OCI-LY7 (cell line): ENCODE data around the gene OR51B4. TPM values are rescaled to one million over a fixed set of nuclear protein-coding genes. Genes with fewer than 3 reads are reported as not detected.
"Not testable (repeated sequence)": the region's sequence is repeated elsewhere in the genome, so short reads cannot be mapped to it uniquely, and the experiment has no call there.

ENCODE experiments used
- BruUV-seq: library from RNA; stranded (reverse); fragments of 400-500 nt; replicated peaks from 2 replicates; lab custom pipeline; 2021; lab: Mats Ljungman, UMichigan
- CTCF ChIA-PET: fragments of 300-600 bp; sonication (Branson Sonifier 250); formaldehyde crosslinking; loops from one replicate; lab custom pipeline; 2022; ENCODE audit warnings: antibody characterized with exemption; ENCODE audit not compliant: unreplicated experiment; lab: Charles Lee
- POLR2A ChIA-PET: fragments of 300-600 bp; sonication (Branson Sonifier 250); formaldehyde crosslinking; loops from one replicate; lab custom pipeline; 2022; ENCODE audit warnings: antibody characterized with exemption; lab: Charles Lee
- DNase-seq: peaks from one replicate; pipeline ENCODE4 v3.0.0-alpha.2; 2015; ENCODE audit warnings: low spot score
- H2AFZ ChIP-seq: fragments of 200-600 bp; sonication (generic), shearing (Covaris generic); 2 replicates; pipeline ENCODE4 v1.6.1; 2014; ENCODE audit warnings: mild to moderate bottlenecking, antibody characterized with exemption, low read length, moderate library complexity
- H3K27ac ChIP-seq: fragments of 200-600 bp; sonication (generic); 2 replicates; pipeline ENCODE4 v1.5.1; 2014; ENCODE audit warnings: mixed run types, low read depth, mild to moderate bottlenecking, moderate library complexity, low read length, inconsistent platforms; ENCODE audit not compliant: poor library complexity, severe bottlenecking
- H3K36me3 ChIP-seq: fragments of 200-600 bp; sonication (generic); 2 replicates; pipeline ENCODE4 v1.6.1; 2014; ENCODE audit warnings: mild to moderate bottlenecking, antibody characterized with exemption, low read length, moderate library complexity, mixed read lengths; ENCODE audit not compliant: insufficient read depth
- H3K4me1 ChIP-seq: fragments of 200-600 bp; sonication (generic); 2 replicates; pipeline ENCODE4 v1.5.1; 2014; ENCODE audit warnings: mild to moderate bottlenecking, low read length; ENCODE audit not compliant: insufficient read depth, poor library complexity, severe bottlenecking
- H3K4me2 ChIP-seq: fragments of 200-600 bp; sonication (generic); 2 replicates; pipeline ENCODE4 v1.6.1; 2014; ENCODE audit warnings: mild to moderate bottlenecking, low read length
- H3K4me3 ChIP-seq: fragments of 200-600 bp; sonication (generic); 2 replicates; pipeline ENCODE4 v1.5.1; 2014; ENCODE audit warnings: mild to moderate bottlenecking, low read depth, low read length; ENCODE audit not compliant: poor library complexity, severe bottlenecking
- H3K79me2 ChIP-seq: fragments of 200-600 bp; sonication (generic); 2 replicates; pipeline ENCODE4 v1.6.1; 2016; ENCODE audit warnings: low read depth, mild to moderate bottlenecking, low read length, moderate library complexity, mixed read lengths; ENCODE audit not compliant: insufficient read depth
- H3K9me2 ChIP-seq: fragments of 200-600 bp; sonication (generic); 2 replicates; pipeline ENCODE4 v1.6.1; 2016; ENCODE audit warnings: mild to moderate bottlenecking, low read length, mixed read lengths; ENCODE audit not compliant: insufficient read depth
- H3K9me3 ChIP-seq: fragments of 200-600 bp; sonication (generic); 2 replicates; pipeline ENCODE4 v1.6.1; 2014; ENCODE audit warnings: mild to moderate bottlenecking, mixed run types, low read length, mixed read lengths
- H4K20me1 ChIP-seq: fragments of 200-600 bp; sonication (generic); 2 replicates; pipeline ENCODE4 v1.6.1; 2014; ENCODE audit warnings: mild to moderate bottlenecking, antibody characterized with exemption, low read length, moderate library complexity, mixed read lengths; ENCODE audit not compliant: insufficient read depth
- CTCF ChIP-seq: fragments of 200-600 bp; sonication (generic); conservative IDR thresholded peaks from 2 replicates; pipeline ENCODE4 v1.5.1; 2014; ENCODE audit warnings: mild to moderate bottlenecking, antibody characterized with exemption, low read length, moderate library complexity, mixed read lengths
- EZH2phosphoT487 ChIP-seq: fragments of 200-600 bp; sonication (generic); IDR thresholded peaks from 2 replicates; pipeline ENCODE4 v1.6.1; 2018; ENCODE audit warnings: low read depth, borderline replicate concordance, mild to moderate bottlenecking, mixed run types, antibody characterized with exemption, low read length, moderate library complexity, mixed read lengths
- intact Hi-C: fragments of 100-400 bp; cut with micrococcal nuclease; formaldehyde crosslinking; loops from one replicate; pipeline ENCODE4 v1.10.0; 2022; ENCODE audit not compliant: unreplicated experiment
- total RNA-seq, 2 experiments: library from RNA; depleted of rRNA in 1 of 2; stranded (reverse); fragments of >200 nt in 1 of 2; shearing (Covaris generic) in 1 of 2; gene quantifications; 2 replicates each; pipeline ENCODE4 v1.2.3, GENCODE V29; 2014 to 2022

Gene OR51B4
- total RNA-seq, 2 experiments from 2014 or later = not detected

GRCh38 chr11:5317292-5317691 is 15.5 kb upstream of the OR51B4 start:
- DNase-seq = no peak
- Histone ChIP-seq H3K4me1 (no peaks in the 10 kb centered on the region), H4K20me1 (no peaks in the 10 kb centered on the region), H3K4me2 (no peak overlapping the region), H3K4me3 (no peak overlapping the region), H3K36me3 (no peaks in the 10 kb centered on the region), H3K27ac (no peak overlapping the region), H3K9me2 (no peaks in the 10 kb centered on the region), H2AFZ (no peak overlapping the region), H3K9me3 (no peaks in the 10 kb centered on the region), H3K79me2 (no peaks in the 10 kb centered on the region)
- intact Hi-C loops = no loop called here
- POLR2A ChIA-PET = interaction anchor here (0.6 kb wide), 1 partner anchor 12 kb away, joined by 3 read pairs; no protein-coding TSS in a partner anchor
- TF ChIP-seq CTCF = no peak
- no peak for TF ChIP-seq EZH2phosphoT487
- CTCF ChIA-PET = no interaction called here
- no TSS peak for BruUV-seq

- H4K20me1 ChIP-seq, H3K79me2 ChIP-seq, H2AFZ ChIP-seq, H3K4me1 ChIP-seq, CTCF ChIA-PET, H3K36me3 ChIP-seq, H3K4me3 ChIP-seq, H3K9me2 ChIP-seq, H3K4me2 ChIP-seq, POLR2A ChIA-PET, H3K27ac ChIP-seq, DNase-seq, BruUV-seq, intact Hi-C loops, H3K9me3 ChIP-seq: not testable (repeated sequence)
These were observed 11.7 kb upstream of the OR51B4 start for GRCh38 chr11:5313326-5314023.

GRCh38 chr11:5310423-5310822 is 8.7 kb upstream of the OR51B4 start:
- H3K27ac ChIP-seq = no peak overlapping the region
- H4K20me1 ChIP-seq = no peaks in the 10 kb centered on the region
- H3K36me3 ChIP-seq = no peaks in the 10 kb centered on the region
- H3K4me2 ChIP-seq = no peak overlapping the region
- CTCF ChIA-PET = no interaction called here
- H3K9me3 ChIP-seq = no peaks in the 10 kb centered on the region
- no peaks in the 10 kb centered on the region for H3K9me2 ChIP-seq
- no peak overlapping the region for H3K4me3 ChIP-seq
- TF ChIP-seq CTCF (no peak), EZH2phosphoT487 (no peak)
- no peaks in the 10 kb centered on the region for H3K79me2 ChIP-seq
- no peak overlapping the region for H2AFZ ChIP-seq
- no TSS peak for BruUV-seq
- no peaks in the 10 kb centered on the region for H3K4me1 ChIP-seq
- POLR2A ChIA-PET = no interaction called here
- intact Hi-C loops = no loop called here
- DNase-seq = no peak
